Stimulated activated naive B cell treated with anti-CD40 and anti-IgM and Interleukin-4, amounts not matched to agents 10 μg/mL and 1 μg/mL and 100 μg/mL, for 72 hours (primary cell): ENCODE data around the gene DYNC1LI1.

Source experiments
- ATAC-seq, 2 donors: fragments of 150-1000 bp; cut with Tn5 transposase; replicated peaks; 2 replicates each; pipeline ENCODE4 v1.10.0; 2021; ENCODE audit warnings: moderate library complexity in 1 of 2
- DNase-seq: peaks from one replicate; pipeline ENCODE4 v3.0.0; 2021
- H3K27ac Mint-ChIP-seq: one replicate; pipeline ENCODE4 v1.8.0; 2022; ENCODE audit warnings: mild to moderate bottlenecking, mixed read lengths
- H3K27me3 Mint-ChIP-seq, 2 donors: one replicate each; pipeline ENCODE4 v1.8.0; 2022; ENCODE audit warnings: mixed read lengths in 2 of 2
- H3K36me3 Mint-ChIP-seq, 2 donors: one replicate each; pipeline ENCODE4 v1.8.0; 2022; ENCODE audit warnings: mixed read lengths in 2 of 2, mild to moderate bottlenecking in 1 of 2
- H3K4me1 Mint-ChIP-seq, 2 donors: one replicate each; pipeline ENCODE4 v1.8.0; 2022; ENCODE audit warnings: mixed read lengths in 2 of 2, mild to moderate bottlenecking in 1 of 2
- H3K4me3 Mint-ChIP-seq, 2 donors: one replicate each; pipeline ENCODE4 v1.8.0; 2022; ENCODE audit warnings: mild to moderate bottlenecking in 2 of 2, mixed read lengths in 2 of 2, moderate library complexity in 1 of 2
- H3K9me3 Mint-ChIP-seq, 2 donors: one replicate each; pipeline ENCODE4 v1.8.0; 2022; ENCODE audit warnings: mixed read lengths in 2 of 2, mild to moderate bottlenecking in 1 of 2

DYNC1LI1 gene

DNA sequence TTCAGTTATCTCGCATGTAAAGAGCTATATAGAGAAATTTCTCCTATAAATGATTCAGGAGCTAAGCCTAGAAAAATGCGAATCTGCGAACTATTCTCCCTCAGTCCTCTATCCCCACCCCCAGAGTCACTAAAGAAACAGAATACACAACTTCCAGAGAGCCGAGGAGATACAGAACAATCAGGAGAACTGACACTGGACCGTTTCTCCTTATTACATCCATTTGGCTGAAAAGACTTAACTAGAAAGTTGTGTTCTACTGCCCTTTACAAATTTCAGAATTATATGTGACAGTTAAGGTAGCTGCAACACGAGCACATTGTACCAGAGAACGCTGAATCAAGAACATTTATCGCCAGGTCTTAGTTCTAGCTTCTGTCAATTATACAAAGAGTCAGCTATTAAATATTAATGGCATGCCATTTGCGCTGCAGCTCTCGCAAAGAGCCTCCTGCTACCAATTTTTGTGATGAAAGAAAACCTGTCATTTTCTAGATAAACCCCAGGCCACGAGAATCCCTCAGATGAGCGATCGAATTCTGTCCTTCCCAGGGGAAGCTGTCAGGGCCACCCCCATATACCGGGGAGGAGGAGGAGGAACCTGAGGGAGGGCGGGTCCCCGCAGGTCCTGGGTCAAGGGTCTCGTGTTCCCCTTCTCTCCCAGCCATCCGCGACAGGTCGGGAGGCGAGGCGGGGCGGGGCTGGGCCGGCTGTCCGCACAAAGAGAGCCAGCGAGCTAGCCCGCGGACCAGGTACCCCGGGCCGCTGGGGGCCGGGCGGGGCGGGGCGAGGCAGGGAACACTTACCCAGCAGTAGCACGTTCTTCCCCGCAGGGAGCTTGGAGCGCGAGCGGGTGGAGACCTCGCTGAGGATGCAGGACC lies 878 bp downstream of the DYNC1LI1 start:
- Mint-ChIP-seq H3K4me3 (peak overlapping the region; percentile 91 to 94), H3K4me1 (peaks cover 10 to 21% of the 10 kb centered on the region in 2 donors), H3K9me3 (no peaks in the 10 kb centered on the region), H3K27ac (peak overlapping the region; percentile 93), H3K27me3 (no peaks in the 10 kb centered on the region), H3K36me3 (peaks cover 8 to 14% of the 10 kb centered on the region in 2 donors)
- ATAC-seq (peak; percentile 53 to 54), DNase-seq (peak; percentile 36)

DNA sequence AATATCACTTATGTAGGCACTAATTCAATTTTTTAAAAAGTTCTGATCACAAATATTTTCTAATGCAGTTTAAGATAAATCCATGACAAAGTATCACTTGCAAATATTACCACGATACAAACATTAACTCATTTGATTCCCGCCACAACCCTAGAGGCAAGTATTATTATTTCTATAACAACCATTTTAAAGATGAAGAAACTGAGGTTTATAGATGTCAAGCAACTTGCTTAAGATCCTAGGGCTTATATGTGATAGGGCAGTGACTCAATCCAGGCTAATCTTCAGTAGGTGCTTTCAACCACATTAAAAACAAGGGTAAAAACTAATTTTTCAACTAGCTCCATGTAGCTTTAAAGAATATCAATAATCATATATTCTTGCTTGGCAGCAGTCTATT lies 1.7 kb downstream of the DYNC1LI1 start:
- no peaks in the 10 kb centered on the region for H3K9me3 Mint-ChIP-seq
- ATAC-seq (no peak), DNase-seq (no peak)
- H3K4me3 Mint-ChIP-seq = no peak overlapping the region
- H3K27me3 Mint-ChIP-seq = no peaks in the 10 kb centered on the region
- H3K27ac Mint-ChIP-seq = no peak overlapping the region
- peaks cover 10 to 16% of the 10 kb centered on the region in 2 donors for H3K36me3 Mint-ChIP-seq
- H3K4me1 Mint-ChIP-seq = peaks cover 12 to 24% of the 10 kb centered on the region in 2 donors

GRCh38 chr3:32564195-32564594 lies 6.5 kb downstream of the DYNC1LI1 start:
- H3K36me3 Mint-ChIP-seq = peaks cover 16 to 25% of the 10 kb centered on the region in 2 donors
- H3K27me3 Mint-ChIP-seq = no peaks in the 10 kb centered on the region
- H3K4me1 Mint-ChIP-seq = peaks cover 10 to 20% of the 10 kb centered on the region in 2 donors
- ATAC-seq = no peak
- H3K27ac Mint-ChIP-seq = no peak overlapping the region
- DNase-seq = no peak
- H3K9me3 Mint-ChIP-seq = no peaks in the 10 kb centered on the region
- no peak overlapping the region for H3K4me3 Mint-ChIP-seq

GRCh38 chr3:32562640-32563039 lies 8.0 kb downstream of the DYNC1LI1 start:
- Mint-ChIP-seq H3K9me3 (no peaks in the 10 kb centered on the region), H3K4me3 (no peak overlapping the region), H3K36me3 (peaks cover 16 to 25% of the 10 kb centered on the region in 2 donors), H3K4me1 (peaks cover 10 to 19% of the 10 kb centered on the region in 2 donors), H3K27me3 (no peaks in the 10 kb centered on the region), H3K27ac (no peak overlapping the region)
- no peak for DNase-seq
- no peak for ATAC-seq

GRCh38 chr3:32557640-32558352 lies 12.9 kb downstream of the DYNC1LI1 start:
- ATAC-seq (no peak), DNase-seq (no peak)
- no peaks in the 10 kb centered on the region for H3K27me3 Mint-ChIP-seq
- no peak overlapping the region for H3K27ac Mint-ChIP-seq
- no peaks in the 10 kb centered on the region for H3K9me3 Mint-ChIP-seq
- no peak overlapping the region for H3K4me3 Mint-ChIP-seq
- H3K36me3 Mint-ChIP-seq = peaks cover 6 to 13% of the 10 kb centered on the region in 2 donors
- peaks cover 20 to 42% of the 10 kb centered on the region in 2 donors for H3K4me1 Mint-ChIP-seq

DNA sequence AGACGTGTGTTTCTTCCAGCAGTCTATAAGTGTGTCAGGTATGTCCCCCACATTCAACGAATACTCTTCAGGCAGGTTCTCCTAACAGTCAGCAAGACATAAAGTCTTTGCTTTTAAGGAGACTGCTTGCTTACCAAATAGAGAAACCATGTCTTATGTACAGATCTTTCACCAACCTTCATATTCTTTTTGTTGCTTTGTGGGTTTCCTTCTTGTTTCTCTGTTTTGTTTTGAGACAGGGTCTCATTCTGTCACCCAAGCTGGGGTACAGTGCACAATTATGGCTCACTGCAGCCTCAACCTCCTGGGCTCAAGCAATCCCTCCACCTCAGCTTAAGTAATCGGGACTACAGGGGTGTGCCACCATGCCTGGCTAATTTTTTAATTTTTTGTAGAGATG lies 14.3 kb downstream of the DYNC1LI1 start:
- Mint-ChIP-seq H3K4me3 (no peak overlapping the region), H3K27me3 (no peaks in the 10 kb centered on the region), H3K4me1 (peaks cover 30 to 49% of the 10 kb centered on the region in 2 donors), H3K36me3 (peaks cover 4 to 11% of the 10 kb centered on the region in 2 donors), H3K9me3 (no peaks in the 10 kb centered on the region), H3K27ac (no peak overlapping the region)
- ATAC-seq (no peak), DNase-seq (no peak)

- no peak overlapping the region for H3K27ac Mint-ChIP-seq
- H3K9me3 Mint-ChIP-seq = no peaks in the 10 kb centered on the region
- no peaks in the 10 kb centered on the region for H3K27me3 Mint-ChIP-seq
- ATAC-seq (no peak), DNase-seq (no peak)
- peaks cover 4 to 8% of the 10 kb centered on the region in 2 donors for H3K36me3 Mint-ChIP-seq
- H3K4me1 Mint-ChIP-seq = peaks cover 34 to 49% of the 10 kb centered on the region in 2 donors
- H3K4me3 Mint-ChIP-seq = no peak overlapping the region
Observed at GRCh38 chr3:32553973-32554372, 16.7 kb downstream of the DYNC1LI1 start.

DNA sequence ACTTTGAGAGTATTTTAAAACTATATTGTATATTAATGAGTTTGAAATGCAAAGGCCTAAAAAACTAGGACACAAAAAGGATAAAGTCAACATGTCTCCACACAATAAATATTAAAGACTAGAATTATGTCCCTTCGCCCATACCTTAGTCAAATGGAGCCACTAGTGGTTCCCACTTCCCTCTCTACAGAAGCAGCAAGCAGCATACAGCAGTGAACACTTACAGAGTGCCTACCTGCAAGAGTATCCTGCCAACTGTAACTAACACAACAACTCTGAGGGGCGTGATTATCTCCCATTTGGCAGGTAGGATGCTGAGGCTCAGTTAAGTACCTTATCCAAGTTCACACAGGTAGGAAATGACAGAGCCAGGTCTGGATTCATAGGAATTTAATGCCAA lies 17.2 kb downstream of the DYNC1LI1 start:
- no peaks in the 10 kb centered on the region for H3K27me3 Mint-ChIP-seq
- H3K4me3 Mint-ChIP-seq = no peak overlapping the region
- peaks cover 4 to 8% of the 10 kb centered on the region in 2 donors for H3K36me3 Mint-ChIP-seq
- DNase-seq = no peak
- H3K4me1 Mint-ChIP-seq = peaks cover 34 to 49% of the 10 kb centered on the region in 2 donors
- peak; percentile 90 to 91 for ATAC-seq
- H3K27ac Mint-ChIP-seq = no peak overlapping the region
- H3K9me3 Mint-ChIP-seq = no peaks in the 10 kb centered on the region

GRCh38 chr3:32552013-32552412 lies 18.6 kb downstream of the DYNC1LI1 start:
- DNase-seq (no peak), ATAC-seq (no peak)
- no peaks in the 10 kb centered on the region for H3K9me3 Mint-ChIP-seq
- no peaks in the 10 kb centered on the region for H3K27me3 Mint-ChIP-seq
- peaks cover 36 to 49% of the 10 kb centered on the region in 2 donors for H3K4me1 Mint-ChIP-seq
- peaks cover 4 to 8% of the 10 kb centered on the region in 2 donors for H3K36me3 Mint-ChIP-seq
- H3K27ac Mint-ChIP-seq = no peak overlapping the region
- no peak overlapping the region for H3K4me3 Mint-ChIP-seq

GRCh38 chr3:32551496-32551895 lies 19.2 kb downstream of the DYNC1LI1 start:
- Mint-ChIP-seq H3K27me3 (no peaks in the 10 kb centered on the region), H3K4me1 (peaks cover 32 to 47% of the 10 kb centered on the region in 2 donors), H3K36me3 (peaks cover 6% of the 10 kb centered on the region in 2 donors), H3K27ac (peak overlapping the region; percentile 0), H3K9me3 (no peaks in the 10 kb centered on the region), H3K4me3 (peak overlapping the region in 1 of 2 donors; percentile 0)
- peak; percentile 38 to 58 for ATAC-seq
- no peak for DNase-seq

DNA sequence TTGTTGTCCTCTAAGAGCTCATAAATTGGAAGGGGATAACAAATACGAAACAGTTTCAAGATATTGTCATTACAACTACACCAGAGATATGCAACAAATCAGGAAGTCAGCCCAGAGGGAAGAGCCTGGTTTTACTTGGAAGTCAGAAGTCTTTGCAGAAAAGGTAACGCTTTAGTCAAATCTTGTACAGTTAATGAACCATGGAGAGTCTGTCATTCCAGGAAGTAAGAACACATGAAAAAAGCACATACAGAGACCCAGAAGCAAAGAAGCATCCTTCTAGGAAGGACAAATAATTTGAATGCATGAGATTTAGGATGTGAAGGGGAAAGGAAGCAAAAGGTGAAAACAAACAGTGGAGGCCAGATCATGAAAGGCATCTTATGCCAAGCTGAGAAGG lies 19.6 kb downstream of the DYNC1LI1 start:
- no peaks in the 10 kb centered on the region for H3K9me3 Mint-ChIP-seq
- H3K36me3 Mint-ChIP-seq = peaks cover 6 to 7% of the 10 kb centered on the region in 2 donors
- H3K4me3 Mint-ChIP-seq = peak overlapping the region in 1 of 2 donors; percentile 0
- peak; percentile 64 to 71 for ATAC-seq
- peak overlapping the region; percentile 0 for H3K27ac Mint-ChIP-seq
- DNase-seq = no peak
- no peaks in the 10 kb centered on the region for H3K27me3 Mint-ChIP-seq
- H3K4me1 Mint-ChIP-seq = peaks cover 28 to 46% of the 10 kb centered on the region in 2 donors

DNA sequence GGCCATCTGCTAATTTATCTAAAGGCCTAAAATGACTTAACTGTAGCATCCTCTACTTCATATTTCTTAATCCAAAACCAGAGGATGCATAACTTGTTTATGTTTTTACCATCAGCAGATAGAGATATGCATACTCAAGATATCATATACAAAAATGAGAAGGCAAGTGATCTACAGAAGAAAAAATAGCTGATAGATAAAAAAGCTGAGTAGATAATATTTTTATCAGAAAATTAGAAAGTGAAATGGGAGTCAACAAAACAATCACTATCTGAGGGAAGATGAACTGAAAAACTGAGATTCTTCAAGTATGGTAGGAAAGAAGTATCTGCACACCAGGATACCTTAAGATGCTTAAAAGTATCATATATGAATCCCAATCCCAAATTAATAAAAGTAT lies 25.4 kb downstream of the DYNC1LI1 start:
- DNase-seq = no peak

DNA sequence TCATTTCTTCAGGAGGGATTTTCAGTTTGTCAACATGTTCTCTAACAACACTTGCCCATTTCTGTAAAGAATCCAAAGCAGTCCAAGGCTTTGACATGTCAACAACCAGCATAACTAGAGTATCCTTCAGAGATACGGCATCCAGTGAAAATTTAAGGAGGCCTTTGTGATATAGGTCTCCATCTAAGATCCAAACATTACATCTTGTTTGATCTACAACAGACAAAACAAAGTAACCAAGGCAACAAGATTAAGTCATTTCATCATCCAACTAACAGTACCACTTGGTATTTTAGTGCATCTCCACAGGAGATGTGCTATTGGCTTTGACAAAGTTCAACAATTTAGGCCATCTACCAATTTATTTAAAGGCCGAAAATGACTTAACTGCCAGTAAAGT lies 25.8 kb downstream of the DYNC1LI1 start:
- Mint-ChIP-seq H3K27me3 (no peaks in the 10 kb centered on the region), H3K4me1 (peaks cover 3 to 6% of the 10 kb centered on the region in 2 donors), H3K36me3 (peaks cover 10 to 13% of the 10 kb centered on the region in 2 donors), H3K4me3 (no peak overlapping the region), H3K9me3 (no peaks in the 10 kb centered on the region), H3K27ac (no peak overlapping the region)
- DNase-seq = no peak
- no peak for ATAC-seq

More for the DNA sequence above, 25.4 kb downstream of the DYNC1LI1 start:
- Mint-ChIP-seq H3K27ac (no peak overlapping the region), H3K36me3 (peaks cover 9 to 13% of the 10 kb centered on the region in 2 donors), H3K4me1 (peaks cover 3 to 6% of the 10 kb centered on the region in 2 donors), H3K4me3 (no peak overlapping the region), H3K9me3 (no peaks in the 10 kb centered on the region), H3K27me3 (no peaks in the 10 kb centered on the region)
- ATAC-seq = no peak

DNA sequence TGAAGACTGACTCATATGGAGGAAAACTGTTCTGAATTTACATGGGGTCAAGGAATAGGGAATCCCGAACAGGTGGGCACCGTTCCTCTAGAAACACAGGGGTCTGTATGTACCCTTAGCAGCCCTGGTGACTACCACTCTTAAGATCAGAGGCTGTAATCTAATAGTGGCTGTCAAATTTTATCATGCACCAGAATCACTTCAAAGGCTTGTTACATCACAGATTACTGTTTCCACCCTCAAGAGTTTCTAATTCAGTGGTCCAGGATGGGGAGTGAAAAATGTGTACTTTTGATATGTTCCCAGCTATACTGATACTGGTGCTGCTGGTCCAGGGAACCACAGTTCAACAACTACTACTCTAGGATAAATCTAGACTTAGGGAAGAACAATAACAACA lies 27.9 kb downstream of the DYNC1LI1 start:
- Mint-ChIP-seq H3K4me3 (no peak overlapping the region), H3K36me3 (peaks cover 11 to 16% of the 10 kb centered on the region in 2 donors), H3K9me3 (no peaks in the 10 kb centered on the region), H3K4me1 (peaks cover 2 to 6% of the 10 kb centered on the region in 2 donors), H3K27me3 (no peaks in the 10 kb centered on the region), H3K27ac (no peak overlapping the region)
- no peak for DNase-seq
- no peak for ATAC-seq
